HFFc6 (cell line): ENCODE data around the gene FEN1. TPM values are rescaled to one million over a fixed set of nuclear protein-coding genes. Genes with fewer than 3 reads are reported as not detected.

Source experiments
- DNase-seq: peaks from one replicate; pipeline ENCODE4 v3.0.0-alpha.2; 2018
- H3K27ac Mint-ChIP-seq: 2 replicates; pipeline ENCODE4 v1.8.0; 2020; ENCODE audit warnings: mild to moderate bottlenecking, mixed read lengths
- H3K27me3 Mint-ChIP-seq: 2 replicates; pipeline ENCODE4 v1.8.0; 2021; ENCODE audit warnings: mild to moderate bottlenecking, moderate library complexity, mixed read lengths; ENCODE audit not compliant: insufficient read depth
- H3K36me3 Mint-ChIP-seq: 2 replicates; pipeline ENCODE4 v1.8.0; 2021; ENCODE audit warnings: low read depth, mixed read lengths
- H3K4me1 Mint-ChIP-seq: 2 replicates; pipeline ENCODE4 v1.8.0; 2020; ENCODE audit warnings: low read depth, mixed read lengths
- H3K4me3 Mint-ChIP-seq: 2 replicates; pipeline ENCODE4 v1.8.0; 2020; ENCODE audit warnings: mild to moderate bottlenecking, moderate library complexity, mixed read lengths
- H3K9me3 Mint-ChIP-seq: 2 replicates; pipeline ENCODE4 v1.8.0; 2020; ENCODE audit warnings: mild to moderate bottlenecking, mixed read lengths
- total RNA-seq, 6 experiments: library from RNA; stranded (reverse); fragmentation: NEBNext Ultra II Directional; extraction: Animal tissue kit (Norgen Biotek cat#: 25700); gene quantifications; 2 replicates in 1 of 6; 3 replicates in 5 of 6; pipeline ENCODE4 v1.2.3, GENCODE V29; 2021
- TF ChIP-seq, protein P1 (sequence below): fragments of 200-600 bp; sonication (generic); IDR thresholded peaks from 2 replicates; pipeline ENCODE4 v1.5.0; 2021; ENCODE audit warnings: antibody characterized with exemption, mild to moderate bottlenecking

Gene FEN1
- total RNA-seq, 6 experiments from 2014 or later = 25.6 to 45.6 (median 37.4) TPM

DNA sequence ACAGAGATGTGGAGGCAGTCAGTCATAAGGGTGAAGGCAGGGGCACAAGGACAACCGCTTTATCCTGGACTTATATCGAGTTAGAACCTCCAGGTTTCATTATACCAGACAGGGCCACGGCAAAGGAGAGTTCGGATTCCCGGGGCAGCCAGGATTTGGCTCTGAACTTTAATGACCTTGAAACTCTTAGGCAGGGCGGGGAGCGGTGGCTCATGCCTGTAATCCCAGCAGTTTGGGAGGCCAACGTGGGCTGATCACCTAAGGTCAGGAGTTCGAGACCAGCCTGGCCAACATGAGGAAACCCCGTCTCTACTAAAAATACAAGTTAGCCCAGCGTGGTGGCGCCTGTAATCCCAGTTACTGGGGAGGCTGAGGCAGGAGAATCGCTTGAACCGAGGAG lies 41.3 kb upstream of the FEN1 start:
- DNase-seq = no peak
- H3K9me3 Mint-ChIP-seq = no peaks in the 10 kb centered on the region
- H3K4me3 Mint-ChIP-seq = 0 out of 2 replicates have a peak overlapping the region, but pooled peaks have one; percentile 0
- H3K27me3 Mint-ChIP-seq = peaks cover 4% of the 10 kb centered on the region
- H3K4me1 Mint-ChIP-seq = peaks cover 8% of the 10 kb centered on the region
- TF ChIP-seq, protein P1, sequence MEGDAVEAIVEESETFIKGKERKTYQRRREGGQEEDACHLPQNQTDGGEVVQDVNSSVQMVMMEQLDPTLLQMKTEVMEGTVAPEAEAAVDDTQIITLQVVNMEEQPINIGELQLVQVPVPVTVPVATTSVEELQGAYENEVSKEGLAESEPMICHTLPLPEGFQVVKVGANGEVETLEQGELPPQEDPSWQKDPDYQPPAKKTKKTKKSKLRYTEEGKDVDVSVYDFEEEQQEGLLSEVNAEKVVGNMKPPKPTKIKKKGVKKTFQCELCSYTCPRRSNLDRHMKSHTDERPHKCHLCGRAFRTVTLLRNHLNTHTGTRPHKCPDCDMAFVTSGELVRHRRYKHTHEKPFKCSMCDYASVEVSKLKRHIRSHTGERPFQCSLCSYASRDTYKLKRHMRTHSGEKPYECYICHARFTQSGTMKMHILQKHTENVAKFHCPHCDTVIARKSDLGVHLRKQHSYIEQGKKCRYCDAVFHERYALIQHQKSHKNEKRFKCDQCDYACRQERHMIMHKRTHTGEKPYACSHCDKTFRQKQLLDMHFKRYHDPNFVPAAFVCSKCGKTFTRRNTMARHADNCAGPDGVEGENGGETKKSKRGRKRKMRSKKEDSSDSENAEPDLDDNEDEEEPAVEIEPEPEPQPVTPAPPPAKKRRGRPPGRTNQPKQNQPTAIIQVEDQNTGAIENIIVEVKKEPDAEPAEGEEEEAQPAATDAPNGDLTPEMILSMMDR = no peak
- H3K36me3 Mint-ChIP-seq = no peaks in the 10 kb centered on the region
- no peak overlapping the region for H3K27ac Mint-ChIP-seq

DNA sequence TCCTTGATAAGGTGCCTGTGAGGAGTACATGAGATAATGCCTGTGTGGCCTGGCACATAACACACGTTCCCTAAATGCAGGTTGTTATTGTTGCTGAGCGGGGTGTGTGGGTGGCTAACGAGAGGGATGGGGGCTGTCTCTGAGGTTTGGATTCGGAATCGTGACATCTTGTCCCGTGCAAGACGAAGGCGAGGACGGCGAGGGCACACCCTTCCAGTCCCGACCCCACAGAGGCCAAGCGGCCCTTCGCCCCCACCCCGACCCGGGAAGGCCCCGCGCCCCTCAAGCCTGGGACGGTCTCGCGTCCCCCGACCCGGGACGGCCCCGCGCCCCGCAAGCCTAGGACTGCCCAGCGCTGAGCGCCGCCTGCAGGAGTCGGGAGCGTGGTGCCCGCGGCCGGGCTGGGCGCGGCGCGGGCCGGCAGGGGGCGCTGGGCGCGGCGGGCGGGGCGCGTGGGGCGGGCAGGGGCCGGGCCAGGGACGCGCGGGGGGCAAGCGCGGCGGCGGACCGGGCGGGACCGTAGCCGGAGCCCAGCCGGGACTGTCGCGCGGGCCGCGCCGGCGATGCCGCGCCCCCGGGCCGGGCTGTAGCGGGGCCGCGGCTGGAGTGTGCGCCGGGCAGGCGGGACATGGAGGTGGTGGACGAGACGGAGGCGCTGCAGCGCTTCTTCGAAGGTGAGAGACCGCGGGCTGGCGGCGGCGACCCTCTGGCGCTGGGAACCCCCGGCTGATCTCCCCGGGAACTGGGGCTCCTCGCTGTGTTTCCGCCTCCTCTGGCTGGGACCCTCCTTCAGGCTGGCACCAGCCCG lies 40.4 kb upstream of the FEN1 start, which contains the start of gene MYRF:
Gene MYRF, plus strand, starts transcription at position 520 of the 808 bp plus-strand sequence. Its CDS starts 109 bp downstream, at position 629.
- H3K27ac Mint-ChIP-seq = no peak within 1 kb of the TSS
- peak within 1 kb of the TSS; percentile 66 for H3K4me3 Mint-ChIP-seq
- TF ChIP-seq, protein P1 = peak; percentile 68
- peaks cover 13% of the 10 kb centered on the region for H3K4me1 Mint-ChIP-seq
- DNase-seq = peak; percentile 5
- no peaks in the 10 kb centered on the region for H3K9me3 Mint-ChIP-seq
- no peaks in the 10 kb centered on the region for H3K36me3 Mint-ChIP-seq
- H3K27me3 Mint-ChIP-seq = peaks cover 4% of the 10 kb centered on the region

DNA sequence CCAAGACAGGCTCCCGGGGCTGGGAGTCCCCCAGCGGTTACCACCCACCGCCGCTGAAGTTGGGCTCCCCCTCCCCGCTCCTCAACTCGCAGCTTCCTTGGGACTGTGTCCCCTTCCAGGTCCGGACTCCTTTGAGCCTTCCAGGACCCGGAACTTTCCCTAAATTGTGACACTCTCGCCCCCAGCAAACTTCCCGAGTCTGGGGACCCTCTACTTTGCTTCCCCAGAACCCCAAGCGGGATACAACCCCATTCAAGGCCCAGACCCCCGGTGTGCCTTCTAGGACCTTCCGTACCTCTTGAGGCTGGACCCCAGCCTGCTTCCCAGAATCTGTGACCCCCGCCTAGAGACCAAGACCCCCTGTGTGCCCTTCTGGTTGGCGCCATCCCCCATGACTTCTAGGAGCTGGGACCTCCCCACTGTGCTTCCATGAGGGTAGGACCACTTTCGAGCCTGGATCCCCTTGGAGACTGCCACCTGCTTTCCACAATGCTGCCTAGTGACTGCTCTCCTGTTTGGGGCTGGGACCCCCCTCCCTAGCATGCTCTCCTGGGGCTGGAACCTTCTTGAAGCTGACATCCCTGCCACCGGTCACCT lies 39.7 kb upstream of the FEN1 start:
- Mint-ChIP-seq H3K9me3 (no peaks in the 10 kb centered on the region), H3K36me3 (no peaks in the 10 kb centered on the region), H3K4me3 (peak overlapping the region; percentile 60; the same call in 1 of the 2 replicates), H3K27me3 (peaks cover 4% of the 10 kb centered on the region), H3K4me1 (peaks cover 13% of the 10 kb centered on the region), H3K27ac (no peak overlapping the region)
- DNase-seq = no peak
- TF ChIP-seq, protein P1 = no peak

DNA sequence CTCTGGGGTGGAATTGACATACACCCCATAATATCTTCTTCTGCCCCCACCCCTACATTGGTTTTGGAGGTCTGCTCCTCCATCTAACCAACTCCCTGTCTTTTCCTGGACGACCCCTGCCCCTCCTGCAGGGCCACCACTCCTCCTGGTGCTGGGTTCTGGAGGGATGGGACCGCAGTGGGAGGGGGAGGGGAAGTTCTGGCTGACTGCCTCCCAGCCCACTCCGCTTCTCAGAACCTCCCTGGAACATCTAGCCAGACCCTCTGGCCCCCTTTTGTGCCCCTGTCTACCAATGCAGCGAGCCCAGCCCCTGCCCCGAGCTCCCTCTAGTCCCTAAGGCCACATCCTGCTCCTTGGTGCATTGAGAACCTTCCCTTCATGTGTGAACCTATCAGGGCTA lies 39.0 kb upstream of the FEN1 start:
- peaks cover 4% of the 10 kb centered on the region for H3K27me3 Mint-ChIP-seq
- DNase-seq = no peak
- TF ChIP-seq, protein P1 = no peak
- no peaks in the 10 kb centered on the region for H3K36me3 Mint-ChIP-seq
- no peak overlapping the region for H3K27ac Mint-ChIP-seq
- peaks cover 13% of the 10 kb centered on the region for H3K4me1 Mint-ChIP-seq
- no peaks in the 10 kb centered on the region for H3K9me3 Mint-ChIP-seq
- H3K4me3 Mint-ChIP-seq = no peak overlapping the region

DNA sequence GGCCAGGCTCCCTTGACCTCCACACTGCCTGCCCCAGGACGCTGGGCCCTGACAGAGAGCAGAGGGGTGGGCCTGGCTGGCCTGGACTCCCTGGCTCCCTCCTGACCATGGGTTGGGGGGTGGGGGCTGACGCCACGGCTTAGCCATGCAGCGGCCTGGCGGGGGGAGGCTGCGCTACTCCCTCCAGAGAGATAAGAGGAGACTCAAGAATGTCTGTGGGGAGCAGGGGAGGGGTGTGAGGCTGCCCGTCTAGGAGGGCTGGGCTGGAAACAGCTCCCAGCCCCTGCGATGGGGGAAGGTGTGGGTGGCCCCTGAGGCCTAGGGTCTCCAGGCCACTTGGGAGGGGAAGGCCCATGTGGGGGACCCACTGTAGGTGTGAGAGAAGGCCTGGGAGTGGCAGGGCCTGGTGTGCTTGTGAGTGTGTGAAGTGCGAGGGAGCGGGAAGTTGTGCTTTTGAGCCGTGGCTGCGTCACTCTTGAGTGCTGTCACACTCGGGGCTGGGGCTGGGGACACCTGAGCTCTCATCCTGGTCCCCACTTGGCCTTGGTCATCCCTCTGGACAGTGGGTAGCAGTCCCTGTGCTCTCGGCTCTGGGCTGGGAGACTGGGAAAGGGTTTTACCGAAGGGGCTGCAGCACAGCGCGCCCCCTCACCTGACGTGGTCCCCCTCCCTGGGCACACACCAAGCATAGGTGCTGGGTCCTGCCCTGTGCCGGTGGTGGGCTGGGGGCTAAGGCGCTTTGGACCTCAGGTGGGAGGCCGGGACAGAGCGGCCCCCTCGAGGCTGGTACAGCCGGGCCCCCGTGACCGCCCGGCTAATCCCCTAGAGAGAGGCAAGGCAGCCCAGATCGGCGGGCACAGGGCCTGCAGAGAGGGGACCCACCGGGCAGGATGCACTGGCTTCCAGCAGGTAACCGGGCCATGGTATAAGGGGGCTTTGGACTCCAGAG lies 37.9 kb upstream of the FEN1 start:
- Mint-ChIP-seq H3K27me3 (peaks cover 4% of the 10 kb centered on the region), H3K4me3 (no peak overlapping the region), H3K36me3 (no peaks in the 10 kb centered on the region), H3K27ac (no peak overlapping the region), H3K9me3 (no peaks in the 10 kb centered on the region), H3K4me1 (peaks cover 13% of the 10 kb centered on the region)
- no peak for DNase-seq
- TF ChIP-seq, protein P1 = no peak
